Trophoblast cell (in vitro differentiated cells and primary cell): ENCODE results near the gene UBQLN4.

ENCODE experiments used
- DNase-seq, 2 donors: peaks; one replicate each; pipeline ENCODE4 v3.0.0-alpha.2; 2016
- H2AFZ ChIP-seq: 2 replicates; pipeline ENCODE4 v1.6.1; 2013; ENCODE audit warnings: low read length, moderate library complexity, mild to moderate bottlenecking; ENCODE audit not compliant: insufficient read depth, poor library complexity
- H2AK5ac ChIP-seq: 2 replicates; pipeline ENCODE4 v1.6.1; 2013; ENCODE audit warnings: mild to moderate bottlenecking, low read length
- H2BK120ac ChIP-seq: 2 replicates; pipeline ENCODE4 v1.6.1; 2013; ENCODE audit warnings: low read length, mild to moderate bottlenecking, moderate library complexity; ENCODE audit not compliant: insufficient read depth, poor library complexity
- H2BK12ac ChIP-seq: 2 replicates; pipeline ENCODE4 v1.6.1; 2013; ENCODE audit warnings: mild to moderate bottlenecking, low read length, moderate library complexity
- H2BK5ac ChIP-seq: 2 replicates; pipeline ENCODE4 v1.6.1; 2013; ENCODE audit warnings: low read length, low read depth, moderate library complexity, mild to moderate bottlenecking; ENCODE audit not compliant: poor library complexity
- H3K14ac ChIP-seq: 2 replicates; pipeline ENCODE4 v1.6.1; 2013; ENCODE audit warnings: mild to moderate bottlenecking, low read length
- H3K18ac ChIP-seq: 2 replicates; pipeline ENCODE4 v1.6.1; 2013; ENCODE audit warnings: mild to moderate bottlenecking, low read length
- H3K23ac ChIP-seq: 2 replicates; pipeline ENCODE4 v1.6.1; 2013; ENCODE audit warnings: low read length
- H3K27ac ChIP-seq: 2 replicates; pipeline ENCODE4 v1.5.1; 2013; ENCODE audit warnings: low read depth, mild to moderate bottlenecking, inconsistent platforms, low read length, moderate library complexity
- H3K27me3 ChIP-seq: 2 replicates; pipeline ENCODE4 v1.6.1; 2013; ENCODE audit warnings: inconsistent platforms, mild to moderate bottlenecking, low read length, moderate library complexity; ENCODE audit not compliant: insufficient read depth
- H3K36me3 ChIP-seq, 2 experiments: 1 replicate in 1 of 2; 2 replicates in 1 of 2; pipeline ENCODE4 v1.6.1; 2013; ENCODE audit warnings: low read length in 2 of 2, mild to moderate bottlenecking in 2 of 2, moderate library complexity in 1 of 2; ENCODE audit not compliant: insufficient read depth in 2 of 2, control insufficient read depth in 1 of 2
- H3K4ac ChIP-seq: 2 replicates; pipeline ENCODE4 v1.6.1; 2013; ENCODE audit warnings: low read depth, mild to moderate bottlenecking, low read length, moderate library complexity
- H3K4me1 ChIP-seq, 2 experiments: 1 replicate in 1 of 2; 2 replicates in 1 of 2; pipeline ENCODE4 v1.6.1; 2013; ENCODE audit warnings: low read length in 2 of 2, mild to moderate bottlenecking in 2 of 2, moderate library complexity in 1 of 2; ENCODE audit not compliant: insufficient read depth in 2 of 2, control insufficient read depth in 1 of 2
- H3K4me2 ChIP-seq: 2 replicates; pipeline ENCODE4 v1.6.1; 2013; ENCODE audit warnings: inconsistent platforms, mild to moderate bottlenecking, low read length, moderate library complexity
- H3K4me3 ChIP-seq: 2 replicates; pipeline ENCODE4 v1.5.1; 2013; ENCODE audit warnings: mild to moderate bottlenecking, low read depth, low read length, inconsistent platforms
- H3K79me1 ChIP-seq: one replicate; pipeline ENCODE4 v1.6.1; 2013; ENCODE audit warnings: low read length
- H3K79me2 ChIP-seq: 2 replicates; pipeline ENCODE4 v1.6.1; 2013; ENCODE audit warnings: low read length, mild to moderate bottlenecking; ENCODE audit not compliant: control insufficient read depth, insufficient read depth, poor library complexity
- H3K9ac ChIP-seq: 2 replicates; pipeline ENCODE4 v1.6.1; 2013; ENCODE audit warnings: mild to moderate bottlenecking, low read length
- H3K9me3 ChIP-seq: 2 replicates; pipeline ENCODE4 v1.6.1; 2013; ENCODE audit warnings: low read depth, mild to moderate bottlenecking, control low read depth, inconsistent platforms, low read length; ENCODE audit not compliant: insufficient read depth
- H4K12ac ChIP-seq: 2 replicates; pipeline ENCODE4 v1.6.1; 2013; ENCODE audit warnings: low read depth, mild to moderate bottlenecking, low read length, moderate library complexity
- H4K8ac ChIP-seq: 2 replicates; pipeline ENCODE4 v1.6.1; 2013; ENCODE audit warnings: low read depth, mild to moderate bottlenecking, low read length, moderate library complexity
- H4K91ac ChIP-seq: one replicate; pipeline ENCODE4 v1.6.1; 2013; ENCODE audit warnings: low read depth, mild to moderate bottlenecking, low read length, moderate library complexity
- WGBS: extraction: QIAGEN DNeasy Blood & Tissue Kit; methylation state at CpG from one replicate; pipeline ENCODE4 v1.1.7; 2013; ENCODE audit warnings: missing lambda C conversion rate; ENCODE audit not compliant: insufficient read length, insufficient coverage; ENCODE audit errors: extremely low coverage; 5-methylcytosine and 5-hydroxymethylcytosine counted together

UBQLN4 gene

GRCh38 chr1:156095906-156096508 is 42.4 kb upstream of the UBQLN4 start:
- H3K79me1 ChIP-seq: peaks cover 6% of the 10 kb centered on the region
- H3K4ac ChIP-seq: no peak overlapping the region
- H3K9ac ChIP-seq: no peak overlapping the region
- H4K12ac ChIP-seq: no peak overlapping the region
- H4K91ac ChIP-seq: no peak overlapping the region
- H3K23ac ChIP-seq: no peak overlapping the region
- no peak overlapping the region for H3K4me2 ChIP-seq
- DNase-seq: no peak
- H3K36me3 ChIP-seq: peaks cover 27 to 36% of the 10 kb centered on the region in 2 experiments
- no peak overlapping the region for H4K8ac ChIP-seq
- no peak overlapping the region for H2BK5ac ChIP-seq
- no peak overlapping the region for H3K18ac ChIP-seq
- WGBS: no CpG with 5 or more reads among the region's 3 CpGs
- H3K27ac ChIP-seq: peak overlapping the region; percentile 24
- no peaks in the 10 kb centered on the region for H3K9me3 ChIP-seq
- no peak overlapping the region for H3K4me3 ChIP-seq
- peaks cover 5% of the 10 kb centered on the region for H3K79me2 ChIP-seq
- H2BK12ac ChIP-seq: no peak overlapping the region
- H3K27me3 ChIP-seq: no peaks in the 10 kb centered on the region
- H2BK120ac ChIP-seq: no peak overlapping the region
- no peak overlapping the region for H2AFZ ChIP-seq
- no peak overlapping the region for H3K14ac ChIP-seq
- H3K4me1 ChIP-seq: peaks cover 20 to 23% of the 10 kb centered on the region in 2 experiments
- H2AK5ac ChIP-seq: no peak overlapping the region

- Histone ChIP-seq H2BK5ac (no peak overlapping the region), H3K36me3 (peaks cover 28 to 29% of the 10 kb centered on the region in 2 experiments), H2AFZ (no peak overlapping the region), H3K4me3 (no peak overlapping the region), H2BK120ac (no peak overlapping the region), H4K8ac (no peak overlapping the region), H2BK12ac (no peak overlapping the region), H3K27ac (no peak overlapping the region), H2AK5ac (no peak overlapping the region), H3K79me1 (peaks cover 4% of the 10 kb centered on the region), H3K4me2 (no peak overlapping the region), H3K18ac (no peak overlapping the region), H3K9me3 (no peaks in the 10 kb centered on the region), H3K79me2 (peaks cover 8% of the 10 kb centered on the region), H3K27me3 (no peaks in the 10 kb centered on the region), H3K4me1 (peaks cover 17 to 23% of the 10 kb centered on the region in 2 experiments), H3K9ac (no peak overlapping the region), H3K14ac (no peak overlapping the region), H4K91ac (no peak overlapping the region), H3K23ac (no peak overlapping the region), H4K12ac (no peak overlapping the region), H3K4ac (no peak overlapping the region)
- WGBS: no CpG with 5 or more reads among the region's 2 CpGs
- no peak for DNase-seq
Observed at GRCh38 chr1:156091610-156092009, 38.0 kb upstream of the UBQLN4 start.

DNA sequence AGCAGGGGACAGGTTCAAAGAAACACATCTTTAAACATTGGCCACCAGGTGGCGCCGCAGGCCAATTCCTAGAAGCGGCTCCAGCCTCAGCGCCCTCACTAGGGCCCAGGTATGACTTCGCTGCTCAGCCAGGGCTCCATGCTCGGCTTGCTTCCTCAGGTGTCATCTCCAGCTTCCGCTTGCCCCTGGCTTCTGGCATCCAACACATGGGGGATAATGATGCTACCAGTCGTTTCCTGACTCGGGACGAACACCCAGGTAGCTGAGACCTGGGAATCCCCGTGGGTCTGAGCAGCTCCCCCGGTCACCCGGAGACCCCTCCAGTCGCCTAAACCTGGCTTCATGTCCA is 37.2 kb upstream of the UBQLN4 start:
- H3K4me3 ChIP-seq: no peak overlapping the region
- H3K9me3 ChIP-seq: no peaks in the 10 kb centered on the region
- no peak overlapping the region for H2BK120ac ChIP-seq
- H2AFZ ChIP-seq: no peak overlapping the region
- H3K18ac ChIP-seq: peak overlapping the region; percentile 20
- H3K36me3 ChIP-seq: peaks cover 24 to 29% of the 10 kb centered on the region in 2 experiments
- no peak overlapping the region for H3K23ac ChIP-seq
- H3K9ac ChIP-seq: no peak overlapping the region
- no peak overlapping the region for H3K14ac ChIP-seq
- H3K4ac ChIP-seq: peak overlapping the region; percentile 41
- H3K27me3 ChIP-seq: no peaks in the 10 kb centered on the region
- H4K12ac ChIP-seq: no peak overlapping the region
- H3K27ac ChIP-seq: no peak overlapping the region
- peaks cover 5% of the 10 kb centered on the region for H3K79me1 ChIP-seq
- no peak overlapping the region for H2BK5ac ChIP-seq
- no peak overlapping the region for H4K8ac ChIP-seq
- no CpG with 5 or more reads among the region's 14 CpGs for WGBS
- no peak overlapping the region for H4K91ac ChIP-seq
- H3K79me2 ChIP-seq: peaks cover 8% of the 10 kb centered on the region
- H2BK12ac ChIP-seq: no peak overlapping the region
- no peak overlapping the region for H2AK5ac ChIP-seq
- no peak overlapping the region for H3K4me2 ChIP-seq
- H3K4me1 ChIP-seq: peaks cover 13 to 21% of the 10 kb centered on the region in 2 experiments
- peak; percentile 86 to 95 for DNase-seq

DNA sequence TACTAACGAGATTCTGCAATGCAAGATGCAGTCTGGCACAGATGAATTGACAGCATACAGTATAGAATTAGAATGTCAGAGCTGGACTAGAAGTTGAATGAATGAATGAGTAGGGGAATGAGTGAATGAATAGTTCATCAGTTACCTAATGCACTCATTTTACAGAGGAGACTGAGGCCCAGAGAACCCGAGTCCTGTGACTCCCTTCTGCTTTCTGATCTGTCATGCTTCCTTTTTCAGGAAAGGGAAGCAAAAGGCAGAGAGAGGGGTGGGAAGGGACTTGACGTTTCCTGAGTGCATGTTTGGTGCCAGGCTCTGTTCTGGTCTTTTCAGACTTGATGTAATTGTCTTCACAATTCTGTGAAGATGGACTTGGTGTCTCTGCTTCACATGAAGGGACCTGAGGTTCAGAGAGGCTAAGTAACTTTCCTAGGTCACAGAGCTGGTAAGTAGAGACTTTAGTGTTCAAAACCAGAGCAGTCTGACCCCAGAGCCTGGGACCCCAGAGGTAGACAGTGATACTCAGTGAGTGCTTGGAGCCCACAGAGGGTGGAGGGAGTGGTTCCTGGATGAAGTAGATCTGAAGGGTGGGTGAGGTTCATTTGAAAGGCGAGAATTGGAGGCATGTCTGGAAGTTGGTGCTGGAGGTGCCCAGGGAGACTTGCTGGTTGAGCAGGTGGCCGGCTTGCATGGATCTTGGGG is 36.7 kb upstream of the UBQLN4 start:
- no peak overlapping the region for H3K27ac ChIP-seq
- H3K4me2 ChIP-seq: no peak overlapping the region
- H3K4me3 ChIP-seq: no peak overlapping the region
- no peak overlapping the region for H3K4ac ChIP-seq
- H3K79me1 ChIP-seq: peaks cover 6% of the 10 kb centered on the region
- H3K79me2 ChIP-seq: peaks cover 8% of the 10 kb centered on the region
- no peak overlapping the region for H4K91ac ChIP-seq
- H2BK12ac ChIP-seq: no peak overlapping the region
- peaks cover 21 to 27% of the 10 kb centered on the region in 2 experiments for H3K36me3 ChIP-seq
- H3K18ac ChIP-seq: no peak overlapping the region
- H2AK5ac ChIP-seq: no peak overlapping the region
- WGBS: no CpG with 5 or more reads among the region's 5 CpGs
- DNase-seq: no peak
- H3K4me1 ChIP-seq: peaks cover 13 to 22% of the 10 kb centered on the region in 2 experiments
- H2AFZ ChIP-seq: no peak overlapping the region
- H4K8ac ChIP-seq: no peak overlapping the region
- no peaks in the 10 kb centered on the region for H3K9me3 ChIP-seq
- H2BK120ac ChIP-seq: no peak overlapping the region
- H3K9ac ChIP-seq: no peak overlapping the region
- no peak overlapping the region for H4K12ac ChIP-seq
- H3K23ac ChIP-seq: no peak overlapping the region
- H2BK5ac ChIP-seq: no peak overlapping the region
- no peaks in the 10 kb centered on the region for H3K27me3 ChIP-seq
- H3K14ac ChIP-seq: no peak overlapping the region
